ENCODE data around the gene HSBP1L1.

Gene HSBP1L1

GRCh38 chr18:79964330-79965118, at the start of gene HSBP1L1:
TSS of gene HSBP1L1 (plus strand) at chr18:79964643. CDS start at chr18:79964736, 93 bp downstream.
- DNase-seq, result peak; percentile 64

GRCh38 chr18:79915161-79916127, 49.0 kb upstream of the HSBP1L1 start:
- no peak for DNase-seq

- DNase-seq, result no peak
Observed at GRCh38 chr18:79916128-79916494, 48.3 kb upstream of the HSBP1L1 start.

DNA sequence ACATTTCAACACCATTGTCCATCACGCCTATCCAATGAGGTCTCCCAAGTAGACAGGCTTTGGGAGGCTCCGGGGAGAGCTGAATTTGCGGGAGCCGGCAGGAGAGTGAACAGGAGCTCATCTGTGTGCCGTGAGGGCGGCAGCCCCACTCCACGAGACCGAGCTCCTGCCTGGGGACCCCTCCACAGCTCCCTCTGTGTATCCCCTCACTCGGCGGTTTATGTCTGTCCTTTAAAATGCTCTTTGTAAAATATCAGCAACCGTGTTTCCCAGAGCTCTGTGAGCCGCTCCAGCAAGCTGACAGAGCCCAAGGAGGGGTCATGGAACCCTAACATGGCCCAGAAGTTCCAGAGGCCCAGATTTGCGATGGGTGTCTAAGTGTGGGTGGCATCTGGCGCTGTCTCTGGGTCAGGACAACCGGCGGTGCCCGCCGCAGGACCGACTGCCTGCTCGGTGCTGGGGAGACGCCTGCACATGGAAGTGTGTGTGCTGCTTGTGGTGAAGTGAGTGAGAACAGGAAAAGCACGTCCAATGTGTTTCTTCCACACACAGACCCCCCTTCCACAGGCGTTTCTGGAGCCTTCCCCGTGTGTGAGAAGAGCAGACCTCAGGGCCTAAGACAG, 47.8 kb upstream of the HSBP1L1 start:
- DNase-seq, result no peak

DNA sequence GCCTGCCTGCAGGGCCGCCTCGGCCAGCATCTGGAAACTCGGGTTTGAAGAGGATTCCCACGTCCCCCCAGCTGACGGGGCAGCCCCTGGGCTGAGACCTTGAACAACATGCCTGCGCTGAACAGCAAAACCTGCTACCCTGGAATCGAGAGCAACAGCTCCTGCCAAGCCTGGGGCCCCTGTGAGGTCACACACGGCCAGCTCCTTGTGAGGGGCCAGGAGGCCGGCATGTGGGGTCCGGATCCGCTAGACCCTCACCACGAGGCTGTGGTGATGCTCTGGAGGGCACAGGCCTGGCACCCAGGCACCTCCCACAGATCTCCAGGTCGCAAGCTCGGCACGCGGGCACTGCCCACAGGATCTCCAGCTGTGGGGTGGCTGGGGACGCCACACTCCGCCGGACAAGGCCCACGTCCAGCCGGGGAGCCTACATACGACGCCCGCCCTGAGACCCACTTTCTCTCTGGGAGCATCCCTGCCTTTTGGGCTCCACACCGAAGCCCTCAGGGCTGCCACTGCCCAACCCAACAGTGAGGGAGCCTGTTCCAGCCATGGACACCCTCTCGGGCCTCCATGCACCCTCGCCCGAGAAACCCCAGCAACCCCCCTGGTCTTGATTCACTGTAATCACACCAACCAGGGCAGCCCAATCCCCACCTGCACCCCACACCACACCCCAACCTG, 47.1 kb upstream of the HSBP1L1 start:
- DNase-seq, result no peak

DNA sequence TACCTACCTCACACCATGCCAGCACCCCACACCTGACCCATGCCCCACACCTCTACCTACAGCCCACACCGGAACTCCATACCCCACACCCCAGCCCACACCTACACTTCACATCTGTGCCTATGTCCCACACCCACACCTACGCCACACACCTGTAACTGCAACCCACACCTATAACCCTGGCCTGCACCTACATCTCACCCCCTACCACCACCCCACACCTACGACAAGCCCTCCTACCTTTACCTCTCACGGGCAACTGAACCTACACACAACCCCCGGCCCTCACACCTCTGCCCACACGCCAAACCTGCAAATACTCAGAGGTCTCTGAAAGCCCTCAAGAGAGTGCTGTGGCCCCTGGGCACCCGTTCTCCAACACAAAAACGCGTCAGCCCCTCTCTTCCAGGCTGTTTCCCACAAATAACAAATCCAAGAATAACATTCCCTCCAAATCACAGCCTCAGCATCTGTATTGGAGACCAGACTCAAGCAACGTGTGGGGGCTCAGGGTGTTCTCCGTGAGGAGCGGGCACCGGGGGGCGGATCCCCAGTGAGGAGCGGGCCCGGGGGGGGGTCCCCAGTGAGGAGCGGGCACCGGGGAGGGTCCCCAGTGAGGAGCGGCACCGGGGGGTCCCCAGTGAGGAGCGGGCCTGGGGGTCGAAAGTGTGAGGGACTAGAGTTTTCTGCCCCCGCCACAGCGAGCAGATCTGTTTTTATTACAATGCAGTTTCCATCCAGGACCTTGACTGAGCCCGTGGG, 46.4 kb upstream of the HSBP1L1 start:
- DNase-seq, result no peak

DNA sequence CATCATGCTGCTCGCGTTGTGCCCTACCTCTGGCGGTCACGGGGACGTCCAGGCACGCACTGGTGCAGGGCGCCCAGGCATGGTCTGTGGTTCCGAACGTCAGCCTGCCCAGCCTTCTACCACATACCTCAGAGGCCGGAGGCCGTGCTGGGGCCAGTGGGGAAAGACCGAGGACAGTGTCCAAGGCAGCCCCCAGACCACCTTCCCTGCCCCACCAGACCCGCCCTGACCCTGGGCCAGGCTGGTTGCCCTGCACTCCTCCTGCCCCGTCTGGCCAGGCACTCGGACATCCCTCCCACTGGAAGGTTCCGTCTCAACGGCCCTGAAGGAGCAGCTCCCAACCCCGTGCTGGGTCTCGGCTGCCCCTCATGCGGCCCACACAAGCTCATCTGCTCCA, 45.8 kb upstream of the HSBP1L1 start:
- DNase-seq, result no peak

GRCh38 chr18:79919089-79919488, 45.4 kb upstream of the HSBP1L1 start:
- DNase-seq, result no peak

- DNase-seq, result no peak
Observed at GRCh38 chr18:79921984-79922965, 42.2 kb upstream of the HSBP1L1 start.

GRCh38 chr18:79922971-79923411, 41.5 kb upstream of the HSBP1L1 start:
- no peak for DNase-seq

GRCh38 chr18:79923896-79924585, 40.4 kb upstream of the HSBP1L1 start:
- no peak for DNase-seq

- peak; percentile 83 for DNase-seq
Observed at GRCh38 chr18:79924814-79925731, 39.4 kb upstream of the HSBP1L1 start.

DNA sequence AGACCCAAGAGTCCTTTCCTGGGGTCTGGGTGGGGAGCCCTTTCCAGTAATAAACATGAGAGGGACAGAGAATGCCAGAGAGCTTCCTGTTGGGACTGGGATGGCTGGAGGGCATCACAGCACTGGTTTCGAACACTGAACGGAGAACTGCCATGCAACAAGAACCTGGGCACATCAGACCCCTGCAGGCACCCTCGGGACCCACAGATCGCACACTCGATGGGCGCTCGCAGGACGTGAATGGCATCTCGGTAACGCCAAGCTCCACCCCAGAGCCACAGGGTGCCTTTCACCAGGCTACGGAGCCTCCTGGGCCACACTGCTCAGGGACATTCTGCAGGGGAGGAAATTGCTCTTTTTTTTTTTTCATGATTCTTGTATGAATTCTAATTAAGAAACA, 38.1 kb upstream of the HSBP1L1 start:
- no peak for DNase-seq

DNA sequence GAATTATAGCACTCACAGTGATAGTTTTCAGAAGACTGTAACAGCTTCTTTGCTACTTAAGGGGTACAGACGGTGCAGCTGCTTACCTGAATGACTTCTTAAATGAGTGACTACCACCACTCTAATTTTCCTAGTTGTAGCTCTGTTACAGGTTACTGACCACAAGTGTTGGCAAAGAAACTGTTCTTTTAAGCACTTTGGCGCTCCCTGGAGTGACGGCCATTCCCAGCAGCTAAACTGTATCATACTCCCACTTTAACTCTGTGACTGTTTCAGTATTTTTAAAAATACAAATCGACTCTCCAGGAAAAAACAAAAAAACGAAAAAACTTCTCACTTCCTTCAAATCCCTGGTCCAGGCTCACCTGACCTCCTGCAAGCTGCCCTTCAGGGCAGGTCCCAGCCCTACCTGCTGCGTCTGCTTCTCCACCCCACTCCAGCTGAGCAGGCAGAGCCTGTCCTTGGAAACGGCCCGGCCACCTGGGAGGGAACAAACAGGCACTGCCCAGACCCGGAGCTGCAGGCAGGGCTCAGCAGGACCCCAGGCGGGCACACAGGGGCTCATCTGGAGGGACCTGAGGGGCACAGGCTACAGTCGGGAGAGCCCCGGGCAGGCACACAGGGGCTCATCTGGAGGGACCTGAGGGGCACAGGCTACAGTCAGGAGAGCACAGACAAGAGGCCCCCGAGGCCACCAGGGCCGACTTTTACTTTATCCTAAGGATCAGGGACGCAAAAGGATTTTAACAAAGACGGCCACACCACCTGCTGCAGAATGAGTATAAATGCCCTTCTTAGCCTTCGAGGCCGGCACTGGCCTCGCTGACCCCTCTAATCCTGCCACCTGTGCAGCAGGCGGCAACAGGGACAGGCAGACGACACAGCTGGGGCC, 37.5 kb upstream of the HSBP1L1 start:
- DNase-seq, result no peak

DNA sequence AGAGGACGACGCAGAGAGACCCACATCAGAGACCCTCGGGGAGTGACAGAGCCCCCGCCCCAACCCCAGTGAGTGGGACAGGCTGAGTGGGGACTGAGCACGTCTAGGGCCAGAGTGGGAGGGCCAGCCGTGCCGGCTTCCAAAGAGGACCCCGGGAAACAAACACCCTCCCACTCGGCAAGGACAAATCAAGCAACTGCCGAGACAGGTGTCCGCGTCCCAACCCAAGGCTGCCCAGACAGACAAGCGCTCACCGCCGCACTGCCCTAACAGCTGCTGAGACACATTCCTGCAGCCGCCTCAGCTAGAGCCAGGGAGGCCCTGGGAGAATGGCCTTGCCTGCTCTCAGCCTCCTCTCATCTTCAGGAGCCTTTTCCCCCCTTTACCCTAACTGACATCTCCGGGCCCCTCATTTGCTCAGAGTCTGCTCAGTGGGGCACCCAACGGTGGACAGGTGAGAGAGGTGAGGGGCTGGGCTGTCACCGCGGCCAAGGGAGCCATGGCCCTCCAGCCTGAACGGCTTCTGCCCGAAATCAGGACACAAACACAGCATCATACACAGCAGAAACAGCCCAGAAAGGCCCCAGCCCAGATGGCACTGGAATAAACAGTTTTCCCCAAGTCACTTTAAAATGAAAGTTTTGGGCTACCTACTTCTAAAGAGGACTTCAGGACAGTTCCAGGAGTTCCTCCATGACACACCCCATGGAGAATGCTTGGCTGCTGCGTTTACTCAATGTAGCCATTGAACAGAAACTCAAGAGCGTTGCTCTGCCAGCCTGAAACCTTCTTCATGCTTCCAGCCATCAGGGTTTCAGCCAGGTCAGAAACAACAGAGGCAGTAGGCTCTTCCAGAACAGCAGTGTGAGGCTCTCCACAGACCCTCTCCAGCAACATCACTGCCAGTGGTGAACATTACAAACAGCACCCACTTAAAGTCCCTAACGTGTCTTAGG, 36.6 kb upstream of the HSBP1L1 start:
- no peak for DNase-seq

GRCh38 chr18:79928563-79928960, 35.9 kb upstream of the HSBP1L1 start:
- DNase-seq, result no peak

Measured in NCI-H345 (cell line).